ENCODE measurements around the gene KSR1.

KSR1 gene

GRCh38 chr17:27513849-27514248 lies 57.6 kb downstream of the KSR1 start:
- H3K4me3 ChIP-seq (ENCODE audit: low read depth, low read length): no peak overlapping the region

GRCh38 chr17:27514595-27515413 lies 58.6 kb downstream of the KSR1 start:
- H3K4me3 ChIP-seq (ENCODE audit: low read depth, low read length): no peak overlapping the region

- no peak overlapping the region for H3K4me3 ChIP-seq (ENCODE audit: low read depth, low read length)
Measured at GRCh38 chr17:27518048-27518447, 61.8 kb downstream of the KSR1 start.

GRCh38 chr17:27518545-27519521 lies 62.6 kb downstream of the KSR1 start:
- H3K4me3 ChIP-seq (ENCODE audit: low read depth, low read length): no peak overlapping the region

- H3K4me3 ChIP-seq (ENCODE audit: low read depth, low read length): no peak overlapping the region
Measured at GRCh38 chr17:27519550-27519949, 63.3 kb downstream of the KSR1 start.

GRCh38 chr17:27520491-27521185 lies 64.4 kb downstream of the KSR1 start:
- H3K4me3 ChIP-seq (ENCODE audit: low read depth, low read length): no peak overlapping the region

- no peak overlapping the region for H3K4me3 ChIP-seq (ENCODE audit: low read depth, low read length)
Measured at GRCh38 chr17:27521281-27522027, 65.2 kb downstream of the KSR1 start.

- no peak overlapping the region for H3K4me3 ChIP-seq (ENCODE audit: low read depth, low read length)
Measured at GRCh38 chr17:27522028-27522635, 65.9 kb downstream of the KSR1 start.

GRCh38 chr17:27523712-27524111 lies 67.5 kb downstream of the KSR1 start:
- H3K4me3 ChIP-seq (ENCODE audit: low read depth, low read length): no peak overlapping the region

- no peak overlapping the region for H3K4me3 ChIP-seq (ENCODE audit: low read depth, low read length)
Measured at GRCh38 chr17:27524594-27524993, 68.3 kb downstream of the KSR1 start.

- no peak overlapping the region for H3K4me3 ChIP-seq (ENCODE audit: low read depth, low read length)
Measured at GRCh38 chr17:27525316-27525715, 69.1 kb downstream of the KSR1 start.

GRCh38 chr17:27525836-27526603 lies 69.8 kb downstream of the KSR1 start:
- H3K4me3 ChIP-seq (ENCODE audit: low read depth, low read length): no peak overlapping the region

- H3K4me3 ChIP-seq (ENCODE audit: low read depth, low read length): no peak overlapping the region
Measured at GRCh38 chr17:27526604-27527002, 70.4 kb downstream of the KSR1 start.

GRCh38 chr17:27529230-27529796 lies 73.1 kb downstream of the KSR1 start:
- H3K4me3 ChIP-seq (ENCODE audit: low read depth, low read length): no peak overlapping the region

GRCh38 chr17:27530764-27531391 lies 74.6 kb downstream of the KSR1 start:
- no peak overlapping the region for H3K4me3 ChIP-seq (ENCODE audit: low read depth, low read length)

GRCh38 chr17:27531469-27531961 lies 75.3 kb downstream of the KSR1 start:
- H3K4me3 ChIP-seq (ENCODE audit: low read depth, low read length): no peak overlapping the region

- H3K4me3 ChIP-seq (ENCODE audit: low read depth, low read length): no peak overlapping the region
Measured at GRCh38 chr17:27532269-27533263, 76.3 kb downstream of the KSR1 start.
